MM.1S (cell line): ENCODE data around the gene POLG2.

ENCODE experiments used
- CTCF ChIP-seq: fragments of 300-600 bp; sonication (generic); IDR thresholded peaks from 2 replicates; pipeline ENCODE4 v1.5.1; 2016; ENCODE audit warnings: antibody characterized with exemption, low read length, mixed read lengths
- EZH2 ChIP-seq: fragments of 300-600 bp; sonication (generic); optimal IDR thresholded peaks from 2 replicates; pipeline ENCODE3; 2017; ENCODE audit warnings: low read depth, mild to moderate bottlenecking, antibody characterized with exemption, low read length, mixed read lengths

DNA sequence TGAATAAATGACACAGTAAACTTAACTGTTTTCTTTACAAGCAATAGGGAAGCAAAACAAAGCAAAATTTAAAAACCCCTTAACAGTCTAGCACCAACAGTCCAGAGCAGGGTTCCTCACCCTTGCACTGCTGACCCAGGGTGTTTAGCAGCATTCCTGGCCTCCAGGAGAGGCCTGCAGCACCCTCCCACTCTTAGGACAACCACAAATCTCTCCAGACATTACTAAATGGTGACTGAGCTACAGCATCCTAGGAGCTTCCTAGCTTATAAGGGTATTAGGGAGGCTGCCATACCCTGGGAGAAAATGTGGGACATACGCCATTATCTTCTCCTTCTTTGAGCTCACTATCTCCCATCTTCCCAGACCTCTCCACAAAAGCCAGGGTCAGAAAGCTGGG, 15.9 kb downstream of the POLG2 start:
- TF ChIP-seq CTCF (no peak), EZH2 (no peak)
